Brain microvascular endothelial cell (primary cell): Measurements from ENCODE around the gene KIF5C.

Experiments used
- DNase-seq: peaks from one replicate; pipeline ENCODE4 v3.0.0-alpha.2; 2020
- H3K27ac ChIP-seq: fragments of 250-450 bp; sonication (Bioruptor Pico); 2 replicates; pipeline ENCODE4 v1.5.1; 2020; ENCODE audit warnings: mild to moderate bottlenecking, moderate library complexity
- H3K27me3 ChIP-seq: fragments of 250-450 bp; sonication (Bioruptor Pico); replicated peaks from 2 replicates; pipeline ENCODE4 v1.5.1; 2020; ENCODE audit warnings: mild to moderate bottlenecking
- H3K36me3 ChIP-seq: fragments of 250-450 bp; sonication (Bioruptor Pico); replicated peaks from 2 replicates; pipeline ENCODE4 v1.5.1; 2020; ENCODE audit warnings: mild to moderate bottlenecking
- H3K4me3 ChIP-seq: 2 replicates; pipeline ENCODE4 v1.5.1; 2011; ENCODE audit warnings: low read depth, mild to moderate bottlenecking, control low read depth, low read length, moderate library complexity
- CTCF ChIP-seq: IDR thresholded peaks from 2 replicates; pipeline ENCODE4 v1.5.1; 2011; ENCODE audit warnings: low read depth, mild to moderate bottlenecking, moderate library complexity, low read length, control low read depth, inconsistent platforms; ENCODE audit errors: missing control alignments
- in situ Hi-C: cut with HindIII; loops from 2 replicates; pipeline ENCODE4 v1.10.0; 2017; ENCODE audit warnings: low sequenced_read_pairs, low pct_ligation_motif_present

The KIF5C gene

DNA sequence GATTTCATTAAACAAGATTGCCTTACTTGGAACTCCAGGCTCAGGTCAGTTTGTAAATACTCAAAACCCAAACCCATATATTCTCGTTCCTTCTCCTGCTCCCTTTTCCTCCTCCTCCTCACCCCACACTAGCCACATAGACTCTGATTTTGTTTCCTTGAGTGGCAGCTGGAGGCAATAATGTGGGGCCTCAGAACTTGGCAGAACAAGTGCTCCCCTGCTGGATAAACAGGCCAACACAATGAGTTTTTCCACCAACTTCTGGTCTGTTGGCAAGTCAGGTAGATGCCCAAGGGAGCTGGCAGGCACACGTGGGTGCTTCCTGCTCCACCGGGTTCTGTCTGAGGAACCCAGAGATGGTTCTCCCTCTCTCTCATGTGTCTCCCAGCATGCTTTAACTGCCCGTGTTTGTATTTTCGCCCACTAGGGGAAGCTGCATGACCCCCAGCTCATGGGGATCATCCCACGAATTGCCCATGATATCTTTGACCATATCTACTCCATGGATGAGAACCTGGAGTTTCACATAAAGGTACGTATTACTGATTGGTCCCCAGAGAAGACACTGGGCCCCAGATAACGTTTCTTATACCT, 61.9 kb downstream of the KIF5C start:
- no peaks in the 10 kb centered on the region for H3K27me3 ChIP-seq
- in situ Hi-C loops = no loop called here
- TF ChIP-seq CTCF = peak; percentile 2

GRCh38 chr2:148939271-148939670, 64.2 kb downstream of the KIF5C start:
- Histone ChIP-seq H3K4me3 (no peak overlapping the region), H3K27ac (no peak overlapping the region), H3K36me3 (no peaks in the 10 kb centered on the region), H3K27me3 (no peaks in the 10 kb centered on the region)
- no peak for DNase-seq
- TF ChIP-seq CTCF = no peak
- in situ Hi-C loops = no loop called here

More for the DNA sequence above, 61.9 kb downstream of the KIF5C start:
- no peaks in the 10 kb centered on the region for H3K36me3 ChIP-seq
- no peak overlapping the region for H3K4me3 ChIP-seq
- no peak overlapping the region for H3K27ac ChIP-seq
- DNase-seq = no peak

- Histone ChIP-seq H3K27ac (no peak overlapping the region), H3K27me3 (no peaks in the 10 kb centered on the region), H3K36me3 (no peaks in the 10 kb centered on the region), H3K4me3 (no peak overlapping the region)
- TF ChIP-seq CTCF = no peak
- no peak for DNase-seq
- in situ Hi-C loops = no loop called here
Measured at GRCh38 chr2:148943097-148943496, 68.1 kb downstream of the KIF5C start.

- no peaks in the 10 kb centered on the region for H3K27me3 ChIP-seq
- no peaks in the 10 kb centered on the region for H3K36me3 ChIP-seq
- no peak for DNase-seq
- H3K27ac ChIP-seq = no peak overlapping the region
- TF ChIP-seq CTCF = no peak
- H3K4me3 ChIP-seq = no peak overlapping the region
- in situ Hi-C loops = no loop called here
Measured at GRCh38 chr2:148944536-148944935, 69.5 kb downstream of the KIF5C start.

- no peaks in the 10 kb centered on the region for H3K36me3 ChIP-seq
- no peak for TF ChIP-seq CTCF
- H3K27ac ChIP-seq = no peak overlapping the region
- DNase-seq = no peak
- H3K27me3 ChIP-seq = no peaks in the 10 kb centered on the region
- H3K4me3 ChIP-seq = no peak overlapping the region
- in situ Hi-C loops = no loop called here
Measured at GRCh38 chr2:148947299-148947698, 72.3 kb downstream of the KIF5C start.

DNA sequence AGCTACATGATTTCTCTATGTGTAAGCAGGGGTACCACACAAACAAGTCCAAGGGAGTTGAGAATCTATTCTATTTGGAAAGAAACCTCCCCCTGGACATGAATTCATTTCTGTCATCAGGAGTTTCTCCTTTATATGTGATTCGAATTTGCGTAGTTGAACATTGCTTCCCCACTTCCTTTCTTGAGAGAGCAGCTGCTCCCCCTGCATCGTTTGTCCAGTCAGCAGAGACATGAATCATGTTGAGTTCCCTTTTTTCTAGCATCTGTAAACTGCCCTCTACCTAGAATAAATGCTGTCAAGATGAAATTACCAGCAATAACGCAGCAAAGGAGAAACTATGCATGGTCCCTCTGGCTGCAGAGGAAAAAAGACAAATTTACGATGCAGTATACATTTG, 73.8 kb downstream of the KIF5C start:
- Histone ChIP-seq H3K27me3 (no peaks in the 10 kb centered on the region), H3K36me3 (no peaks in the 10 kb centered on the region), H3K4me3 (no peak overlapping the region), H3K27ac (no peak overlapping the region)
- DNase-seq = no peak
- TF ChIP-seq CTCF = no peak
- in situ Hi-C loops = no loop called here
